ENCODE measurements around the gene AGPAT3.

- TF ChIP-seq, protein P1, sequence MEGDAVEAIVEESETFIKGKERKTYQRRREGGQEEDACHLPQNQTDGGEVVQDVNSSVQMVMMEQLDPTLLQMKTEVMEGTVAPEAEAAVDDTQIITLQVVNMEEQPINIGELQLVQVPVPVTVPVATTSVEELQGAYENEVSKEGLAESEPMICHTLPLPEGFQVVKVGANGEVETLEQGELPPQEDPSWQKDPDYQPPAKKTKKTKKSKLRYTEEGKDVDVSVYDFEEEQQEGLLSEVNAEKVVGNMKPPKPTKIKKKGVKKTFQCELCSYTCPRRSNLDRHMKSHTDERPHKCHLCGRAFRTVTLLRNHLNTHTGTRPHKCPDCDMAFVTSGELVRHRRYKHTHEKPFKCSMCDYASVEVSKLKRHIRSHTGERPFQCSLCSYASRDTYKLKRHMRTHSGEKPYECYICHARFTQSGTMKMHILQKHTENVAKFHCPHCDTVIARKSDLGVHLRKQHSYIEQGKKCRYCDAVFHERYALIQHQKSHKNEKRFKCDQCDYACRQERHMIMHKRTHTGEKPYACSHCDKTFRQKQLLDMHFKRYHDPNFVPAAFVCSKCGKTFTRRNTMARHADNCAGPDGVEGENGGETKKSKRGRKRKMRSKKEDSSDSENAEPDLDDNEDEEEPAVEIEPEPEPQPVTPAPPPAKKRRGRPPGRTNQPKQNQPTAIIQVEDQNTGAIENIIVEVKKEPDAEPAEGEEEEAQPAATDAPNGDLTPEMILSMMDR (IDR thresholded peaks at IDR 0.05): no peak
- TF ChIP-seq EP300 (IDR thresholded peaks at IDR 0.05) (no peak), POLR2A (IDR thresholded peaks at IDR 0.05) (no peak)
Measured at GRCh38 chr21:43815991-43816390, 49.0 kb upstream of the AGPAT3 start.

Data from ovary (tissue), 3 donors.